ENCODE results near the gene TCP11L1. TPM values are rescaled to one million over a fixed set of nuclear protein-coding genes. Genes with fewer than 3 reads are reported as not detected.

TCP11L1 gene
- 10 to 100 TPM in 3 of 4 donors, 1 to 10 TPM in 1; 8.3 to 22.4 (median 19.0) TPM for total RNA-seq

- intact Hi-C loops (cut with DNase I; ENCODE audit: low total_unique reads) (loop anchor here (1.0 to 2.0 kb wide), 3 partner anchors 24 to 147 kb away; partner anchors contain the start of genes CSTF3, DEPDC7 and QSER1), in situ Hi-C loops (cut with MboI; ENCODE audit: low sequenced_read_pairs in 4 of 4) (loop anchor here in 2 of 4 donors (10.0 to 25.0 kb wide), 2 partner anchors 145 to 452 kb away; partner anchors contain the start of genes EIF3M (in 1 of the 2) and QSER1 (in 1 of the 2))
- no peaks in the 10 kb centered on the region for H3K36me3 ChIP-seq
- H3K27ac ChIP-seq, result peak within 1 kb of the TSS; percentile 90 to 95 (median 94)
- ATAC-seq (peak; percentile 94 to 95), DNase-seq (peak; percentile 83 to 88)
- no peak for TF ChIP-seq CTCF (IDR thresholded peaks at IDR 0.05 in 4 of 5, conservative IDR thresholded peaks at IDR 0.05 in 1 of 5)
- TF ChIP-seq POLR2A (IDR thresholded peaks at IDR 0.05), result peak; percentile 51 to 64
- H3K27me3 ChIP-seq, result no peaks in the 10 kb centered on the region
- H3K4me1 ChIP-seq, result peaks cover 6 to 15% of the 10 kb centered on the region in 2 donors
- H3K4me3 ChIP-seq, result peak within 1 kb of the TSS; percentile 79 to 97 (median 91)
- H3K9me3 ChIP-seq, result no peaks in the 10 kb centered on the region
Measured at GRCh38 chr11:33039274-33040032, at the start of gene TCP11L1. Gene TCP11L1, plus strand, starts transcription at chr11:33039572. Its CDS starts 4,202 bp downstream, at chr11:33043774.

- H3K27me3 ChIP-seq, result no peaks in the 10 kb centered on the region
- no peaks in the 10 kb centered on the region for H3K9me3 ChIP-seq
- in situ Hi-C loops (cut with MboI; ENCODE audit: low sequenced_read_pairs in 4 of 4) (no loop called here), intact Hi-C loops (cut with DNase I; ENCODE audit: low total_unique reads) (no loop called here)
- no peak overlapping the region for H3K27ac ChIP-seq
- ATAC-seq (no peak), DNase-seq (no peak)
- no peaks in the 10 kb centered on the region for H3K4me1 ChIP-seq
- no peak for TF ChIP-seq CTCF (IDR thresholded peaks at IDR 0.05 in 4 of 5, conservative IDR thresholded peaks at IDR 0.05 in 1 of 5)
- TF ChIP-seq POLR2A (IDR thresholded peaks at IDR 0.05), result no peak
- H3K36me3 ChIP-seq, result no peaks in the 10 kb centered on the region
- no peak overlapping the region for H3K4me3 ChIP-seq
Measured at GRCh38 chr11:32990481-32990880, 48.9 kb upstream of the TCP11L1 start.

GRCh38 chr11:32991427-32991826 lies 47.9 kb upstream of the TCP11L1 start:
- ATAC-seq, result no peak
- in situ Hi-C loops (cut with MboI; ENCODE audit: low sequenced_read_pairs in 4 of 4) (no loop called here), intact Hi-C loops (cut with DNase I; ENCODE audit: low total_unique reads) (no loop called here)
- DNase-seq, result no peak
- TF ChIP-seq CTCF (IDR thresholded peaks at IDR 0.05 in 4 of 5, conservative IDR thresholded peaks at IDR 0.05 in 1 of 5) (no peak), POLR2A (IDR thresholded peaks at IDR 0.05) (no peak)
- Histone ChIP-seq H3K4me3 (no peak overlapping the region), H3K9me3 (no peaks in the 10 kb centered on the region), H3K4me1 (no peaks in the 10 kb centered on the region), H3K36me3 (no peaks in the 10 kb centered on the region), H3K27ac (no peak overlapping the region), H3K27me3 (no peaks in the 10 kb centered on the region)

- Histone ChIP-seq H3K27me3 (no peaks in the 10 kb centered on the region), H3K4me1 (no peaks in the 10 kb centered on the region), H3K9me3 (no peaks in the 10 kb centered on the region), H3K36me3 (no peaks in the 10 kb centered on the region), H3K27ac (no peak overlapping the region), H3K4me3 (no peak overlapping the region)
- in situ Hi-C loops (cut with MboI; ENCODE audit: low sequenced_read_pairs in 4 of 4), result no loop called here
- intact Hi-C loops (cut with DNase I; ENCODE audit: low total_unique reads), result no loop called here
- TF ChIP-seq CTCF (IDR thresholded peaks at IDR 0.05 in 4 of 5, conservative IDR thresholded peaks at IDR 0.05 in 1 of 5), result no peak
- TF ChIP-seq POLR2A (IDR thresholded peaks at IDR 0.05), result no peak
- ATAC-seq (no peak), DNase-seq (no peak)
Measured at GRCh38 chr11:32991898-32992297, 47.5 kb upstream of the TCP11L1 start.
